Activated T-cell treated with anti-CD3 and anti-CD28 coated beads, Interleukin-2, amount 50 U/mL, for 72 hours (primary cell): ENCODE data around the gene PARP8. TPM values are rescaled to one million over a fixed set of nuclear protein-coding genes. Genes with fewer than 3 reads are reported as not detected.
"Not testable (repeated sequence)": the region's sequence is repeated elsewhere in the genome, so short reads cannot be mapped to it uniquely, and the experiment has no call there.

Source experiments
- ATAC-seq, 2 donors: fragments of 150-1000 bp; cut with Tn5 transposase; replicated peaks in 1 of 2; 2 replicates each; pipeline ENCODE4 v1.10.0; 2021; ENCODE audit warnings: moderate library complexity in 2 of 2, mild to moderate bottlenecking in 1 of 2
- DNase-seq, 2 donors: peaks; one replicate each; pipeline ENCODE4 v3.0.0; 2021 to 2022; ENCODE audit warnings: mixed read lengths in 1 of 2
- H3K27ac Mint-ChIP-seq: one replicate; pipeline ENCODE4 v1.8.0; 2022; ENCODE audit warnings: mild to moderate bottlenecking, moderate library complexity, mixed read lengths
- H3K27me3 Mint-ChIP-seq: one replicate; pipeline ENCODE4 v1.8.0; 2022; ENCODE audit warnings: low read depth, mixed read lengths
- H3K36me3 Mint-ChIP-seq, 2 donors: one replicate each; pipeline ENCODE4 v1.8.0; 2022; ENCODE audit warnings: mixed read lengths in 2 of 2, mild to moderate bottlenecking in 1 of 2; ENCODE audit not compliant: insufficient read depth in 2 of 2
- H3K4me1 Mint-ChIP-seq: one replicate; pipeline ENCODE4 v1.8.0; 2022; ENCODE audit warnings: low read depth, mixed read lengths
- H3K4me3 Mint-ChIP-seq, 2 donors: one replicate each; pipeline ENCODE4 v1.8.0; 2022; ENCODE audit warnings: mild to moderate bottlenecking in 2 of 2, mixed read lengths in 2 of 2, moderate library complexity in 2 of 2
- H3K9me3 Mint-ChIP-seq, 2 donors: one replicate each; pipeline ENCODE4 v1.8.0; 2022; ENCODE audit warnings: mixed read lengths in 2 of 2
- total RNA-seq, 2 donors: library from RNA; stranded (reverse); gene quantifications; one replicate each; pipeline ENCODE4 v1.2.3, GENCODE V29; 2022

PARP8 gene
- total RNA-seq, 2 donors from 2014 or later = 53.3 to 61.0 TPM

GRCh38 chr5:50694027-50694590 lies 27.7 kb downstream of the PARP8 start:
- Mint-ChIP-seq H3K9me3 (peaks cover 0 to 2% of the 10 kb centered on the region in 2 donors), H3K4me1 (peaks cover 55% of the 10 kb centered on the region), H3K27ac (peak overlapping the region; percentile 80), H3K36me3 (peaks cover 2 to 5% of the 10 kb centered on the region in 2 donors), H3K27me3 (no peaks in the 10 kb centered on the region), H3K4me3 (peak overlapping the region in 1 of 2 donors; percentile 61)
- DNase-seq (no peak), ATAC-seq (peak in 1 of 2 donors; percentile 63)

- H3K27ac Mint-ChIP-seq = peak overlapping the region; percentile 47
- not testable (repeated sequence) for DNase-seq, H3K9me3 Mint-ChIP-seq
Observed at GRCh38 chr5:50694626-50695025, 28.2 kb downstream of the PARP8 start.

GRCh38 chr5:50697739-50698138 lies 31.3 kb downstream of the PARP8 start:
- peaks cover 81% of the 10 kb centered on the region for H3K4me1 Mint-ChIP-seq
- peaks cover 0 to 1% of the 10 kb centered on the region in 2 donors for H3K36me3 Mint-ChIP-seq
- no peak for ATAC-seq
- H3K4me3 Mint-ChIP-seq = peak overlapping the region in 1 of 2 donors; percentile 2
- no peaks in the 10 kb centered on the region for H3K27me3 Mint-ChIP-seq
- DNase-seq = no peak
- peak overlapping the region; percentile 91 for H3K27ac Mint-ChIP-seq
- H3K9me3 Mint-ChIP-seq = no peaks in the 10 kb centered on the region

More at GRCh38 chr5:50694626-50695025, 28.2 kb downstream of the PARP8 start:
- peaks cover 57% of the 10 kb centered on the region for H3K4me1 Mint-ChIP-seq
- H3K27me3 Mint-ChIP-seq, H3K36me3 Mint-ChIP-seq, ATAC-seq, H3K4me3 Mint-ChIP-seq: not testable (repeated sequence)

GRCh38 chr5:50699737-50700136 lies 33.3 kb downstream of the PARP8 start:
- DNase-seq = peak; percentile 12 to 17
- ATAC-seq = peak; percentile 86 to 95
- Mint-ChIP-seq H3K27me3 (no peaks in the 10 kb centered on the region), H3K27ac (peak overlapping the region; percentile 91), H3K9me3 (no peaks in the 10 kb centered on the region), H3K4me1 (peaks cover 83% of the 10 kb centered on the region), H3K4me3 (peak overlapping the region in 1 of 2 donors; percentile 55), H3K36me3 (peaks cover 0 to 1% of the 10 kb centered on the region in 2 donors)

- H3K4me3 Mint-ChIP-seq = no peak overlapping the region
- H3K36me3 Mint-ChIP-seq = peaks cover 0 to 1% of the 10 kb centered on the region in 2 donors
- H3K4me1 Mint-ChIP-seq = peaks cover 83% of the 10 kb centered on the region
- DNase-seq (no peak), ATAC-seq (no peak)
- H3K27ac Mint-ChIP-seq = peak overlapping the region; percentile 91
- H3K9me3 Mint-ChIP-seq = no peaks in the 10 kb centered on the region
- H3K27me3 Mint-ChIP-seq = no peaks in the 10 kb centered on the region
Observed at GRCh38 chr5:50700706-50701105, 34.3 kb downstream of the PARP8 start.

GRCh38 chr5:50702615-50703366 lies 36.4 kb downstream of the PARP8 start:
- DNase-seq = no peak
- ATAC-seq = no peak
- Mint-ChIP-seq H3K36me3 (peaks cover 0 to 1% of the 10 kb centered on the region in 2 donors), H3K27me3 (no peaks in the 10 kb centered on the region), H3K4me3 (peak overlapping the region; percentile 69 to 84), H3K4me1 (peaks cover 73% of the 10 kb centered on the region), H3K27ac (peak overlapping the region; percentile 98), H3K9me3 (no peaks in the 10 kb centered on the region)

- Mint-ChIP-seq H3K4me1 (peaks cover 73% of the 10 kb centered on the region), H3K36me3 (peaks cover 0 to 1% of the 10 kb centered on the region in 2 donors), H3K27me3 (no peaks in the 10 kb centered on the region), H3K4me3 (no peak overlapping the region), H3K9me3 (no peaks in the 10 kb centered on the region), H3K27ac (peak overlapping the region; percentile 63)
- no peak for DNase-seq
- ATAC-seq = no peak
Observed at GRCh38 chr5:50703367-50703666, 36.9 kb downstream of the PARP8 start.

- Mint-ChIP-seq H3K27me3 (no peaks in the 10 kb centered on the region), H3K9me3 (no peaks in the 10 kb centered on the region), H3K4me3 (peak overlapping the region in 1 of 2 donors; percentile 9), H3K4me1 (peaks cover 74% of the 10 kb centered on the region), H3K36me3 (no peaks in the 10 kb centered on the region), H3K27ac (peak overlapping the region; percentile 43)
- DNase-seq (no peak), ATAC-seq (no peak)
Observed at GRCh38 chr5:50704730-50705129, 38.3 kb downstream of the PARP8 start.

GRCh38 chr5:50709471-50709870 lies 43.0 kb downstream of the PARP8 start:
- H3K27ac Mint-ChIP-seq = peak overlapping the region; percentile 80
- H3K9me3 Mint-ChIP-seq = no peaks in the 10 kb centered on the region
- peaks cover 0 to 2% of the 10 kb centered on the region in 2 donors for H3K36me3 Mint-ChIP-seq
- DNase-seq (no peak), ATAC-seq (no peak)
- H3K4me3 Mint-ChIP-seq = peak overlapping the region; percentile 31 to 79
- H3K4me1 Mint-ChIP-seq = peaks cover 68% of the 10 kb centered on the region
- H3K27me3 Mint-ChIP-seq = no peaks in the 10 kb centered on the region

- Mint-ChIP-seq H3K4me1 (peaks cover 76% of the 10 kb centered on the region), H3K27me3 (no peaks in the 10 kb centered on the region), H3K4me3 (peak overlapping the region; percentile 69 to 85), H3K36me3 (peaks cover 0 to 2% of the 10 kb centered on the region in 2 donors), H3K9me3 (no peaks in the 10 kb centered on the region), H3K27ac (peak overlapping the region; percentile 90)
- ATAC-seq = peak in 1 of 2 donors; percentile 14
- DNase-seq = no peak
Observed at GRCh38 chr5:50710838-50711237, 44.4 kb downstream of the PARP8 start.

GRCh38 chr5:50711280-50711679 lies 44.8 kb downstream of the PARP8 start:
- Mint-ChIP-seq H3K9me3 (no peaks in the 10 kb centered on the region), H3K36me3 (peaks cover 0 to 2% of the 10 kb centered on the region in 2 donors), H3K27me3 (no peaks in the 10 kb centered on the region), H3K27ac (peak overlapping the region; percentile 90), H3K4me1 (peaks cover 81% of the 10 kb centered on the region), H3K4me3 (peak overlapping the region; percentile 69 to 85)
- ATAC-seq = peak; percentile 92 to 95
- peak; percentile 45 to 53 for DNase-seq

GRCh38 chr5:50712479-50712878 lies 46.0 kb downstream of the PARP8 start:
- peaks cover 89% of the 10 kb centered on the region for H3K4me1 Mint-ChIP-seq
- DNase-seq (no peak), ATAC-seq (no peak)
- H3K9me3 Mint-ChIP-seq = peaks cover 0 to 2% of the 10 kb centered on the region in 2 donors
- H3K27me3 Mint-ChIP-seq = no peaks in the 10 kb centered on the region
- H3K36me3 Mint-ChIP-seq = peaks cover 0 to 5% of the 10 kb centered on the region in 2 donors
- peak overlapping the region; percentile 82 for H3K27ac Mint-ChIP-seq
- peak overlapping the region; percentile 32 to 44 for H3K4me3 Mint-ChIP-seq

GRCh38 chr5:50715001-50715400 lies 48.6 kb downstream of the PARP8 start:
- DNase-seq (no peak), ATAC-seq (no peak)
- Mint-ChIP-seq H3K27me3 (no peaks in the 10 kb centered on the region), H3K4me3 (peak overlapping the region; percentile 66 to 74), H3K9me3 (peaks cover 0 to 2% of the 10 kb centered on the region in 2 donors), H3K36me3 (peaks cover 0 to 5% of the 10 kb centered on the region in 2 donors), H3K4me1 (peaks cover 85% of the 10 kb centered on the region), H3K27ac (peak overlapping the region; percentile 83)
